ENCODE measurements around the gene SIX2. TPM values are rescaled to one million over a fixed set of nuclear protein-coding genes. Genes with fewer than 3 reads are reported as not detected.
A peak's percentile ranks its signal among the peaks of the same experiment; 100 is the strongest.

Gene SIX2
- polyA plus RNA-seq, 1 donor (not counting 4 experiments of a cell fraction or from before 2014, with no cell fraction given): not detected

- no peak overlapping the region for H3K4me3 ChIP-seq (ENCODE audit: control insufficient read depth in 2 of 3, extremely low read depth in 1 of 3, insufficient read depth in 2 of 3, low read depth in 1 of 3, low read length in 3 of 3)
- no peak for FAIRE-seq
- no peaks in the 10 kb centered on the region for H3K79me2 ChIP-seq (ENCODE audit: control insufficient read depth, insufficient read depth, low read length)
- no peak overlapping the region for H3K27ac ChIP-seq (ENCODE audit: control insufficient read depth, insufficient read depth, low read length)
- no peaks in the 10 kb centered on the region for H3K9me3 ChIP-seq (ENCODE audit: control insufficient read depth, low read depth, low read length)
- no peaks in the 10 kb centered on the region for H3K36me3 ChIP-seq (ENCODE audit: control insufficient read depth in 2 of 2, extremely low read depth in 1 of 2, insufficient read depth in 2 of 2, low read length in 2 of 2)
- H3K9ac ChIP-seq (ENCODE audit: control insufficient read depth, extremely low read depth, insufficient read depth, low read length): no peak overlapping the region
- peaks cover 12% of the 10 kb centered on the region for H3K4me1 ChIP-seq (ENCODE audit: control insufficient read depth, extremely low read depth, insufficient read depth, low read length)
- DNase-seq (ENCODE audit: low read depth, low spot score): no peak
- no peaks in the 10 kb centered on the region for H4K20me1 ChIP-seq (ENCODE audit: control insufficient read depth, extremely low read depth, insufficient read depth, low read length)
- no peaks in the 10 kb centered on the region for H3K27me3 ChIP-seq (ENCODE audit: control insufficient read depth, extremely low read depth, insufficient read depth, low read length)
- no peak for TF ChIP-seq EZH2 (IDR thresholded peaks at IDR 0.05; ENCODE audit: low read length)
- TF ChIP-seq CTCF (optimal IDR thresholded peaks at IDR 0.05 in 1 of 3, IDR thresholded peaks at IDR 0.05 in 1 of 3, conservative IDR thresholded peaks at IDR 0.05 in 1 of 3; ENCODE audit: extremely low read depth in 1 of 3, insufficient read depth in 2 of 3, low read length in 3 of 3): no peak
- H3K4me2 ChIP-seq (ENCODE audit: control insufficient read depth, extremely low read depth, insufficient read depth, low read depth, low read length): no peak overlapping the region
- no peak overlapping the region for H2AFZ ChIP-seq (ENCODE audit: control insufficient read depth, low read length)
- dilution Hi-C loops (cut with MboI; ENCODE audit: extremely low pct_ligation_motif_present, low sequenced_read_pairs): loop anchor here (25.0 kb wide), 1 partner anchor 478 kb away; no protein-coding TSS in a partner anchor
- no peaks in the 10 kb centered on the region for H3K9me1 ChIP-seq (ENCODE audit: control insufficient read depth, extremely low read depth, insufficient read depth, low read length)
Observed at GRCh38 chr2:44965684-44966083, 43.6 kb downstream of the SIX2 start.

GRCh38 chr2:44964752-44965236 lies 44.5 kb downstream of the SIX2 start:
- Histone ChIP-seq H2AFZ (ENCODE audit: control insufficient read depth, low read length) (no peak overlapping the region), H3K4me1 (ENCODE audit: control insufficient read depth, extremely low read depth, insufficient read depth, low read length) (peaks cover 8% of the 10 kb centered on the region), H3K9me3 (ENCODE audit: control insufficient read depth, low read depth, low read length) (no peaks in the 10 kb centered on the region), H3K27ac (ENCODE audit: control insufficient read depth, insufficient read depth, low read length) (no peak overlapping the region), H3K27me3 (ENCODE audit: control insufficient read depth, extremely low read depth, insufficient read depth, low read length) (no peaks in the 10 kb centered on the region), H3K9me1 (ENCODE audit: control insufficient read depth, extremely low read depth, insufficient read depth, low read length) (no peaks in the 10 kb centered on the region), H3K4me2 (ENCODE audit: control insufficient read depth, extremely low read depth, insufficient read depth, low read depth, low read length) (no peak overlapping the region), H3K79me2 (ENCODE audit: control insufficient read depth, insufficient read depth, low read length) (no peaks in the 10 kb centered on the region), H3K4me3 (ENCODE audit: control insufficient read depth in 2 of 3, extremely low read depth in 1 of 3, insufficient read depth in 2 of 3, low read depth in 1 of 3, low read length in 3 of 3) (no peak overlapping the region), H4K20me1 (ENCODE audit: control insufficient read depth, extremely low read depth, insufficient read depth, low read length) (no peaks in the 10 kb centered on the region), H3K36me3 (ENCODE audit: control insufficient read depth in 2 of 2, extremely low read depth in 1 of 2, insufficient read depth in 2 of 2, low read length in 2 of 2) (no peaks in the 10 kb centered on the region), H3K9ac (ENCODE audit: control insufficient read depth, extremely low read depth, insufficient read depth, low read length) (no peak overlapping the region)
- DNase-seq (ENCODE audit: low read depth, low spot score) (no peak), FAIRE-seq (no peak)
- dilution Hi-C loops (cut with MboI; ENCODE audit: extremely low pct_ligation_motif_present, low sequenced_read_pairs): loop anchor here (25.0 kb wide), 1 partner anchor 477 kb away; no protein-coding TSS in a partner anchor
- TF ChIP-seq CTCF (optimal IDR thresholded peaks at IDR 0.05 in 1 of 3, IDR thresholded peaks at IDR 0.05 in 1 of 3, conservative IDR thresholded peaks at IDR 0.05 in 1 of 3; ENCODE audit: extremely low read depth in 1 of 3, insufficient read depth in 2 of 3, low read length in 3 of 3): peak in 2 of 3 experiments; percentile 17 to 39
- TF ChIP-seq EZH2 (IDR thresholded peaks at IDR 0.05; ENCODE audit: low read length): no peak

Measured in keratinocyte (primary cell).